Stimulated activated CD4-positive, alpha-beta T cell treated with anti-CD3 and anti-CD28 coated beads, Interleukin-2, amount 100 ng/mL, for 48 hours (primary cell): ENCODE measurements around the gene SCLY.

ENCODE experiments used
- DNase-seq, 2 donors: peaks; one replicate each; pipeline ENCODE4 v3.0.0-alpha.2; 2020

Gene SCLY

GRCh38 chr2:238098901-238099713 is 38.3 kb downstream of the SCLY start:
- no peak for DNase-seq

GRCh38 chr2:238099714-238100048 is 38.9 kb downstream of the SCLY start:
- DNase-seq, result no peak

GRCh38 chr2:238100049-238100820 is 39.4 kb downstream of the SCLY start, which contains the start of gene ESPNL:
Gene ESPNL, plus strand, starts transcription at chr2:238100340. Its CDS starts 80 bp downstream, at chr2:238100420.
- no peak for DNase-seq

GRCh38 chr2:238100821-238101771 is 40.3 kb downstream of the SCLY start:
- no peak for DNase-seq

GRCh38 chr2:238101891-238102841 is 41.4 kb downstream of the SCLY start:
- no peak for DNase-seq

GRCh38 chr2:238102865-238103264 is 42.1 kb downstream of the SCLY start:
- DNase-seq, result no peak

- DNase-seq, result no peak
These were observed 42.8 kb downstream of the SCLY start for GRCh38 chr2:238103465-238104225.

GRCh38 chr2:238104226-238104690 is 43.5 kb downstream of the SCLY start:
- DNase-seq, result no peak

GRCh38 chr2:238104691-238105371 is 44.0 kb downstream of the SCLY start:
- DNase-seq, result no peak

GRCh38 chr2:238105506-238106338 is 44.9 kb downstream of the SCLY start:
- no peak for DNase-seq

GRCh38 chr2:238106339-238106697 is 45.5 kb downstream of the SCLY start:
- DNase-seq, result no peak

- DNase-seq, result no peak
These were observed 46.1 kb downstream of the SCLY start for GRCh38 chr2:238106698-238107524.

GRCh38 chr2:238107525-238108422 is 47.0 kb downstream of the SCLY start:
- DNase-seq, result no peak

- DNase-seq, result no peak
These were observed 47.8 kb downstream of the SCLY start for GRCh38 chr2:238108423-238109183.

GRCh38 chr2:238113611-238114010 is 52.8 kb downstream of the SCLY start:
- no peak for DNase-seq

- no peak for DNase-seq
These were observed 53.6 kb downstream of the SCLY start for GRCh38 chr2:238114331-238114841.
